Measurements from ENCODE around the gene HIPK3.

DNA sequence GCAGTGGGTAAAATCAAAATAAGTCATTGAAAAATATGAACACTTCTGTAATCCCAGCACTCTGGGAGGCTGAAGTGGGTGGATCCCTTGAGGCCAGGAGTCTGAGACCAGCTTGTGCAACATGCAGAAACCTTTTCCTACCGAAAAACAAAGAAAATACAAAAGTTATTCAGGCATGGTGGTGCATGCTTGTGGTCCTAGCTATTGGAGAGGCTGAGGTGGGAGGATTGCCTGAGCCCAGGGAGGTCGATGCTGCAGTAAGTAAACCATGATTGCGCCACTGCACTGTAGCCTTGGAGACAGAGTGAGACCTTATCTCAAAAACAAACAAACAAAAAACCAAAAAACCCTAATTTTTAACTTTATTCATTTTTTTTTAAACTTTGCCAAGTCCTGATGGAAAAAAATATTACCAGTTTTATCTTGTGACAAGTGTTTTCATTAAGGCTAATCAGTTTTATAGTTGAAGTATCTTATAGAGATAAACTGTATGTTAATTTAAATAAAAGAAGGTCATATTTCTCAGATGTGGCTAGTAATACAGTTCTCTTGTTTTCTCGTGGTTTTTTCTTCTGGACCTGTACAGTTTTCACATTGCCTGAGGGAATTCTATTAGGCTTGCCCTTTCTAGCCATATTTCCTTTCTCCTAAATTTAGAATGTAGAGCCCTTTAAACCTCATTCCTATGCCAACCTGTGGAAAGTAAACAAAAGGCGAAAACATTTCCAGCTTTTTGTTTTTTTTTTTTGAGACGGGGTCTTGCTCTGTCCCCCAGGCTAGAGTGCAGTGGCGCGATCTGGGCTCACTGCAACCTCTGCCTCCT is 9.4 kb downstream of the HIPK3 start:
- TF ChIP-seq CEBPB (IDR thresholded peaks at IDR 0.05) (peak; percentile 18; the same call in 1 of the 2 replicates), YY1 (IDR thresholded peaks at IDR 0.05; ENCODE audit: low read depth) (no peak), EGR1 (IDR thresholded peaks at IDR 0.05) (no peak), EP300 (IDR thresholded peaks at IDR 0.05; ENCODE audit: borderline replicate concordance) (no peak), REST (IDR thresholded peaks at IDR 0.05; ENCODE audit: low read depth) (no peak), FOXM1 (IDR thresholded peaks at IDR 0.05; ENCODE audit: borderline replicate concordance, low read depth) (no peak), RAD21 (IDR thresholded peaks at IDR 0.05; ENCODE audit: low read depth) (no peak), TCF12 (IDR thresholded peaks at IDR 0.05; ENCODE audit: low read depth) (no peak), CREB1 (IDR thresholded peaks at IDR 0.05; ENCODE audit: low read depth) (no peak)

Measured in Ishikawa (cell line).